ENCODE measurements around the gene SEPTIN1.
"Not testable (repeated sequence)": the region's sequence is repeated elsewhere in the genome, so short reads cannot be mapped to it uniquely, and the experiment has no call there.

SEPTIN1 gene

GRCh38 chr16:30398661-30399434, 16.5 kb upstream of the SEPTIN1 start:
- no peak overlapping the region for H3K4me3 ChIP-seq (ENCODE audit: low read depth, low read length)
- TF ChIP-seq, protein P1, sequence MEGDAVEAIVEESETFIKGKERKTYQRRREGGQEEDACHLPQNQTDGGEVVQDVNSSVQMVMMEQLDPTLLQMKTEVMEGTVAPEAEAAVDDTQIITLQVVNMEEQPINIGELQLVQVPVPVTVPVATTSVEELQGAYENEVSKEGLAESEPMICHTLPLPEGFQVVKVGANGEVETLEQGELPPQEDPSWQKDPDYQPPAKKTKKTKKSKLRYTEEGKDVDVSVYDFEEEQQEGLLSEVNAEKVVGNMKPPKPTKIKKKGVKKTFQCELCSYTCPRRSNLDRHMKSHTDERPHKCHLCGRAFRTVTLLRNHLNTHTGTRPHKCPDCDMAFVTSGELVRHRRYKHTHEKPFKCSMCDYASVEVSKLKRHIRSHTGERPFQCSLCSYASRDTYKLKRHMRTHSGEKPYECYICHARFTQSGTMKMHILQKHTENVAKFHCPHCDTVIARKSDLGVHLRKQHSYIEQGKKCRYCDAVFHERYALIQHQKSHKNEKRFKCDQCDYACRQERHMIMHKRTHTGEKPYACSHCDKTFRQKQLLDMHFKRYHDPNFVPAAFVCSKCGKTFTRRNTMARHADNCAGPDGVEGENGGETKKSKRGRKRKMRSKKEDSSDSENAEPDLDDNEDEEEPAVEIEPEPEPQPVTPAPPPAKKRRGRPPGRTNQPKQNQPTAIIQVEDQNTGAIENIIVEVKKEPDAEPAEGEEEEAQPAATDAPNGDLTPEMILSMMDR (IDR thresholded peaks at IDR 0.05; ENCODE audit: borderline replicate concordance, insufficient read depth, low read depth, low read length) = no peak

DNA sequence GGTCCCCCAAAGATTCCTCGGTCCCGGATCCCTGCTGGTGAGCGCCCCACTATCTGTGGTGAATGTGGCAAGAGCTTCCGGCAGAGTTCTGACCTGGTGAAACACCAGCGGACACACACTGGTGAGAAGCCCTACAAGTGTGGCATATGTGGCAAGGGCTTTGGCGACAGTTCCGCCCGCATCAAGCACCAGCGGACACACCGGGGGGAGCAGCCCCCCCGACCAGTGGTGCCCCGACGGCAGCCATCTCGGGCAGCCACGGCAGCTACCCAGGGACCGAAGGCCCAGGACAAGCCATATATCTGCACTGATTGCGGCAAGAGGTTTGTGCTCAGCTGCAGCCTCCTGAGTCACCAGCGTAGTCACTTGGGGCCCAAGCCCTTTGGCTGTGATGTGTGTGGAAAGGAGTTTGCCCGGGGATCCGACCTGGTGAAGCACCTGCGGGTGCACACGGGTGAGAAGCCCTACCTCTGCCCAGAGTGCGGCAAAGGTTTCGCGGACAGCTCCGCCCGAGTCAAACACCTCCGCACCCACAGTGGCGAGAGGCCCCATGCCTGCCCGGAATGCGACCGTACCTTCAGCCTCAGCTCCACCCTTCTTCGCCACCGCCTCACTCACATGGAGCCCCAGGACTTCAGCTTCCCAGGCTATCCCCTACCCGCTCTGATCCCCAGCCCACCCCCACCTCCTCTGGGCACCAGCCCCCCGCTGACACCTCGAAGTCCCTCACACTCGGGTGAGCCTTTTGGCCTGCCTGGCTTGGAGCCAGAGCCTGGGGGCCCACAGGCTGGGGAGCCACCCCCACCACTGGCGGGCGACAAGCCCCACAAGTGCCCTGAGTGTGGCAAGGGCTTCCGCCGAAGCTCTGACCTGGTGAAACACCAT, 15.7 kb upstream of the SEPTIN1 start:
- TF ChIP-seq, protein P1 (IDR thresholded peaks at IDR 0.05; ENCODE audit: borderline replicate concordance, insufficient read depth, low read depth, low read length) = no peak
- no peak overlapping the region for H3K4me3 ChIP-seq (ENCODE audit: low read depth, low read length)

GRCh38 chr16:30397056-30397455, 14.7 kb upstream of the SEPTIN1 start:
- H3K4me3 ChIP-seq (ENCODE audit: low read depth, low read length) = no peak overlapping the region

DNA sequence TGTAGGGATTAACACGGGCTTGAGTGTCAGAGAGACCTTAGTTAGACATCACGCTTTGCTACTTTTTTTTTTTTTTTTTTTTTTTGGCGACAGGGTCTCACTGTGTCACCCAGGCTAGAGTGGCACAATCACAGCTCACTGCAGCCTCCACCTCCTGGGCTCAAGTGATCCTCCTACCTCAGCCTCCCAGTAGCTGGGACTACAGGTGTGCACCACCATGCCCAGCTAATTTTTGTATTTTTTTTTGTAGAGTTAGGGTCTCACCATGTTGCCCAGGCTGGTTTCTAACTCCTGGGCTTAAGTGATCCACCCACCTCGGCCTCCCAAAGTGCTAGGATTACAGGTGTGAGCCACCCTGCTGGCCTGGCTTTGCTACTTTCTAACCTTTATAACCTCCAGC, 14.3 kb upstream of the SEPTIN1 start:
- H3K4me3 ChIP-seq (ENCODE audit: low read depth, low read length) = not testable (repeated sequence)

More at GRCh38 chr16:30397056-30397455, 14.7 kb upstream of the SEPTIN1 start:
- TF ChIP-seq, protein P1 (IDR thresholded peaks at IDR 0.05; ENCODE audit: borderline replicate concordance, insufficient read depth, low read depth, low read length) = no peak

DNA sequence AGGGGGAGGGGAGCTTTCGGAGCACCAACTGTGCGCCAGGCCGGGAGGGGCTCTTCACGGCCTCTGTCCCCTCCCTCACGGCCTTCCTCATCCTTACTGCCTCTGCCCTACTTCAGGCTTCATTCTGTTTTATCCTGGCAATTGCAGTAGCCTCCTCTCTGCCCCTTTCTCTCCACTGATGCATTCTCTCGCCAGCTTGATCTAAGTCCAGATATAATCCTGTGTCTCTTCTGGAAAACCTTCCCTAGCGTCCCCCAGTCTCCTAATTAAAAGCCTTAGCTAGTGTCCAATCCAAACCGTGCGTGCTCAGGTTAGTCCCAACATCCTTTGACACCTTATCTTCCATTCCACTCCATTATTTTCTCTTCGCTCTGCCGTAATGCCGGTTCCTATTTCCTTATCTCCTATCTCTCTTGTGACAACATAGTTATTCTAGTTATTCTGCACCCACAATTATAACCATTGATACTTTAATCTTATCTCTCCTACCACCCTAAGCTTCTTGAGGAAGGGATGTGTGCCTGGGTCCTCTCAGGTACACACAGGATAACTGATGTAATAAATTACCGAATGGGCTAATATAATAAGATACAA, 13.7 kb upstream of the SEPTIN1 start:
- TF ChIP-seq, protein P1 (IDR thresholded peaks at IDR 0.05; ENCODE audit: borderline replicate concordance, insufficient read depth, low read depth, low read length) = no peak
- peak overlapping the region; percentile 73 for H3K4me3 ChIP-seq (ENCODE audit: low read depth, low read length)

DNA sequence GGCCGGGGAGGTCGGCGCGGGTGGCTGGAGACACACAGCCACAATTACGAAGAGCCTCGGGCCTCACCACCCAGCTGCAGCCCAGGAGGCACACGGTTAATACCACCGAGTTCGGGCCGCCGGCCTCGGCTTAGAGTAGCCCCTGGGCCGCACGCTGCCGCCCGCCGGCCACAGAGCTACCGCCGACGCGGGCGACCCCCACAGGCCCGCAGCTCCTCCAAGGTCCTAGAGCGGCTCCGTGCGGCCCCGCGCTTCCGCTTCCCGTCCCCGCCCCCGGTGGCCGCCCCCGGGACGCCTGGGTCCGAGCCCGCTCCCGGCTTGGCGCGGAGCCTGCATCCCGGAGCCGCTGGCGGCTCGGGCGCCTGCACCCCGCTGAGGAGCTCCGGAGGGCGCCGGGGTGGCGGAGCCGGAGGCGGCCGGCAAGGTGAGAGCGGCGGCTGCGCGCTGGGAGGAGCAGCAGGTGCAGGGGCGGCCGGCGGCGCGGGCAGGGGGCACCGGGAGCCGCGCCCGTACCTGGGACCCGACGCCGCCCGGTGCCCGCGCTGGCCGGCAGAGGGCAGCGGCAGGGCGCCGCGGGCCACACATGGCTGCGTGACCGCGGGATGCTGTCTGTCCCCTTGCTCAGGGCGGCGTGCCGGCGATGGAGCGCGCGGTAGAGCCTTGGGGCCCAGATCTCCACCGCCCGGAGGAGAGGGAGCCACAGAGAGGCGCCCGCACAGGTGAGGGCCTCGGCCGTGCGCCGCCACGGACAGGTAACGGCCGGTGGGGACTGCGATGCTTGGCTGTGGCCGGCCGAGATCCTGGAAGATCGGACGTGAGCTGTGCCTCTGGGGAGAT, 13.0 kb upstream of the SEPTIN1 start, which contains the start of gene ZNF48:
TSS of gene ZNF48 (plus strand) at position 266 of the 837 bp plus-strand sequence. CDS start at position 641, 375 bp downstream.
- TF ChIP-seq, protein P1 (IDR thresholded peaks at IDR 0.05; ENCODE audit: borderline replicate concordance, insufficient read depth, low read depth, low read length) = peak; percentile 51; the same call in 1 of the 2 replicates
- H3K4me3 ChIP-seq (ENCODE audit: low read depth, low read length) = peak within 1 kb of the TSS; percentile 73

Measured in GM12875 (cell line).